GM12873 (cell line): ENCODE data around the gene IFT122.

Experiments used
- CTCF ChIP-seq: IDR thresholded peaks from 2 replicates; pipeline ENCODE4 v1.5.1; 2012; ENCODE audit warnings: low read depth, mild to moderate bottlenecking, moderate library complexity, low read length, control low read depth; ENCODE audit not compliant: insufficient read depth; ENCODE audit errors: missing control alignments

IFT122 gene

GRCh38 chr3:129558772-129559564, 118.9 kb downstream of the IFT122 start:
- no peak for TF ChIP-seq CTCF

- no peak for TF ChIP-seq CTCF
Measured at GRCh38 chr3:129559565-129560079, 119.6 kb downstream of the IFT122 start.

- TF ChIP-seq CTCF = no peak
Measured at GRCh38 chr3:129560269-129560787, 120.3 kb downstream of the IFT122 start.

GRCh38 chr3:129560911-129561594, 121.0 kb downstream of the IFT122 start:
- TF ChIP-seq CTCF = no peak

- no peak for TF ChIP-seq CTCF
Measured at GRCh38 chr3:129561619-129562248, 121.7 kb downstream of the IFT122 start.

- no peak for TF ChIP-seq CTCF
Measured at GRCh38 chr3:129562803-129563202, 122.8 kb downstream of the IFT122 start.

- no peak for TF ChIP-seq CTCF
Measured at GRCh38 chr3:129563332-129563731, 123.3 kb downstream of the IFT122 start.
